ENCODE measurements around the gene EGFR.
"Not testable (repeated sequence)": the region's sequence is repeated elsewhere in the genome, so short reads cannot be mapped to it uniquely, and the experiment has no call there.

The EGFR gene

DNA sequence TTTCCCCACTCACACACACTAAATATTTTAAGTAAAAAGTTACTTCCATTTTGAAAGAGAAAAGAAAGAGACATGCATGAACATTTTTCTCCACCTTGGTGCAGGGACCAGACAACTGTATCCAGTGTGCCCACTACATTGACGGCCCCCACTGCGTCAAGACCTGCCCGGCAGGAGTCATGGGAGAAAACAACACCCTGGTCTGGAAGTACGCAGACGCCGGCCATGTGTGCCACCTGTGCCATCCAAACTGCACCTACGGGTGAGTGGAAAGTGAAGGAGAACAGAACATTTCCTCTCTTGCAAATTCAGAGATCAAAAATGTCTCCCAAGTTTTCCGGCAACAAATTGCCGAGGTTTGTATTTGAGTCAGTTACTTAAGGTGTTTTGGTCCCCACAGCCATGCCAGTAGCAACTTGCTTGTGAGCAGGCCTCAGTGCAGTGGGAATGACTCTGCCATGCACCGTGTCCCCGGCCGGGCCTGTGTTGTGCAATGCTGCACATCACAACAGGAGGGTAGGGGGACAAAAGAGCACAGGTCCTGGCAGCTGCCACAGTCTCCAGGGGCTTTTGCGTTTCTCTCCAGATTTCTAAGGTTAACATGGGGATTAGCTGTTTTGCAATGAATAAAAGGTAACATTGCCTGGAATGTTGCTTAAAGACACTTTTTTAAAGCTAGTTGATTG lies 146.5 kb downstream of the EGFR start:
- Histone ChIP-seq H3K27ac (no peak overlapping the region), H3K4me3 (no peak overlapping the region)
- peak; percentile 16 for DNase-seq (ENCODE audit: low spot score)

DNA sequence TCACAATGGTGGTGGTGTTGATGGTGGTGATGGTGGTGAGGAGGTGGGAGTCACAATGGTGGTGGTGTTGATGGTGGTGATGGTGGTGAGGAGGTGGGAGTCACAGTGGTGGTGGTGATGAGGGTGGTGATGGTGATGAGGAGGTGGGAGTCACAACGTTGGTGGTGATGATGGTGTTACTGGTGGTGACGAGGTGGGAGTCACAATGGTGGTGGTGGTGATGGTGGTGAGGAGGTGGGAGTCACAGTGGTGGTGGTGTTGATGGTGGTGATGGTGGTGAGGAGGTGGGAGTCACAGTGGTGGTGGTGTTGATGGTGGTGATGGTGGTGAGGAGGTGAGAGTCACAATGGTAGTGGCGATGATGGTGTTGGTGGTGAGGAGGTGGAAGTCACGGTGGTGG lies 148.5 kb downstream of the EGFR start:
- peak; percentile 17 for DNase-seq (ENCODE audit: low spot score)
- not testable (repeated sequence) for H3K4me3 ChIP-seq, H3K27ac ChIP-seq

More for the DNA sequence above, 146.5 kb downstream of the EGFR start:
- TF ChIP-seq, protein P1, sequence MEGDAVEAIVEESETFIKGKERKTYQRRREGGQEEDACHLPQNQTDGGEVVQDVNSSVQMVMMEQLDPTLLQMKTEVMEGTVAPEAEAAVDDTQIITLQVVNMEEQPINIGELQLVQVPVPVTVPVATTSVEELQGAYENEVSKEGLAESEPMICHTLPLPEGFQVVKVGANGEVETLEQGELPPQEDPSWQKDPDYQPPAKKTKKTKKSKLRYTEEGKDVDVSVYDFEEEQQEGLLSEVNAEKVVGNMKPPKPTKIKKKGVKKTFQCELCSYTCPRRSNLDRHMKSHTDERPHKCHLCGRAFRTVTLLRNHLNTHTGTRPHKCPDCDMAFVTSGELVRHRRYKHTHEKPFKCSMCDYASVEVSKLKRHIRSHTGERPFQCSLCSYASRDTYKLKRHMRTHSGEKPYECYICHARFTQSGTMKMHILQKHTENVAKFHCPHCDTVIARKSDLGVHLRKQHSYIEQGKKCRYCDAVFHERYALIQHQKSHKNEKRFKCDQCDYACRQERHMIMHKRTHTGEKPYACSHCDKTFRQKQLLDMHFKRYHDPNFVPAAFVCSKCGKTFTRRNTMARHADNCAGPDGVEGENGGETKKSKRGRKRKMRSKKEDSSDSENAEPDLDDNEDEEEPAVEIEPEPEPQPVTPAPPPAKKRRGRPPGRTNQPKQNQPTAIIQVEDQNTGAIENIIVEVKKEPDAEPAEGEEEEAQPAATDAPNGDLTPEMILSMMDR (IDR thresholded peaks at IDR 0.05), result no peak

DNA sequence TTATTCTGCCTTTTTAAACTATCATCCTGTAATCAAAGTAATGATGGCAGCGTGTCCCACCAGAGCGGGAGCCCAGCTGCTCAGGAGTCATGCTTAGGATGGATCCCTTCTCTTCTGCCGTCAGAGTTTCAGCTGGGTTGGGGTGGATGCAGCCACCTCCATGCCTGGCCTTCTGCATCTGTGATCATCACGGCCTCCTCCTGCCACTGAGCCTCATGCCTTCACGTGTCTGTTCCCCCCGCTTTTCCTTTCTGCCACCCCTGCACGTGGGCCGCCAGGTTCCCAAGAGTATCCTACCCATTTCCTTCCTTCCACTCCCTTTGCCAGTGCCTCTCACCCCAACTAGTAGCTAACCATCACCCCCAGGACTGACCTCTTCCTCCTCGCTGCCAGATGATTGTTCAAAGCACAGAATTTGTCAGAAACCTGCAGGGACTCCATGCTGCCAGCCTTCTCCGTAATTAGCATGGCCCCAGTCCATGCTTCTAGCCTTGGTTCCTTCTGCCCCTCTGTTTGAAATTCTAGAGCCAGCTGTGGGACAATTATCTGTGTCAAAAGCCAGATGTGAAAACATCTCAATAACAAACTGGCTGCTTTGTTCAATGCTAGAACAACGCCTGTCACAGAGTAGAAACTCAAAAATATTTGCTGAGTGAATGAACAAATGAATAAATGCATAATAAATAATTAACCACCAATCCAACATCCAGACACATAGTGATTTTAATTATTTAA lies 151.7 kb downstream of the EGFR start:
- Histone ChIP-seq H3K27ac (no peak overlapping the region), H3K4me3 (no peak overlapping the region)
- no peak for DNase-seq (ENCODE audit: low spot score)
- TF ChIP-seq, protein P1 (IDR thresholded peaks at IDR 0.05), result no peak

DNA sequence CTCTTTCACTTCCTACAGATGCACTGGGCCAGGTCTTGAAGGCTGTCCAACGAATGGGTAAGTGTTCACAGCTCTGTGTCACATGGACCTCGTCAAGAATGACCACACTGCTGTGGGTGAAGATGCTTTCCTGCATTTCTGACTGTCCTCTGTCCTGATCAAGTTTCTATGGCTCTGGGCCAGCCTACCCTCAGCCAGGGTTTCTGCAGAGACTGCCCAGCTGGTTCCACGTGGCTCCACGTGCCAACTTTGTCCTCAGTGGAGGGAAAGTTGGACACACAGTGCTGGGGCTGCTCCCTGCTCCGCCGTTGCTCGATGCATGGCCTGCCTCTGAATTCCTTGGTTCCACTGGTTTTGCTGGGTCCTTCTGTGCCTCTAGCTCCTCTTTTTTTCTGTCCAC lies 152.3 kb downstream of the EGFR start:
- no peak overlapping the region for H3K27ac ChIP-seq
- TF ChIP-seq, protein P1 (IDR thresholded peaks at IDR 0.05), result no peak
- no peak for DNase-seq (ENCODE audit: low spot score)

DNA sequence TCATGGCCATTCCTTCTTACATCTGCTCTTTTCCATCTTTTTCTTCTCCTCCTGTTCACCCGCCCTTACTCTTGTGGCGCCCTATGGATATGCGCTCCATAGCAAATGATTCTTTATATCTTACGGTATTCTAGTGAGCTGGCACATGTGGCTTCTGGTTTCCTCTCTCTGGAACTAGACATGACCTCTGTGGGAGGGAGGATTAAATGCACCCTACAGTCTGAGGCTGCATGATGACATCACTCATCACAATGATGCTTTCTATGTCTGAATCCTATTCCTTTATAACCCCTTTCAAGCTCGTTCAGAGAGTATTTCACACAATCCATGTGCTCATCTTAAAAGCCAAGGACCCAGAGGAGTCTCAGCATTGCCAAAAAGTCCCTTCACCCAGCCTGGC lies 153.3 kb downstream of the EGFR start:
- no peak overlapping the region for H3K4me3 ChIP-seq
- H3K27ac ChIP-seq, result no peak overlapping the region
- no peak for DNase-seq (ENCODE audit: low spot score)
- TF ChIP-seq, protein P1 (IDR thresholded peaks at IDR 0.05), result no peak

More for the DNA sequence above, 152.3 kb downstream of the EGFR start:
- no peak overlapping the region for H3K4me3 ChIP-seq

DNA sequence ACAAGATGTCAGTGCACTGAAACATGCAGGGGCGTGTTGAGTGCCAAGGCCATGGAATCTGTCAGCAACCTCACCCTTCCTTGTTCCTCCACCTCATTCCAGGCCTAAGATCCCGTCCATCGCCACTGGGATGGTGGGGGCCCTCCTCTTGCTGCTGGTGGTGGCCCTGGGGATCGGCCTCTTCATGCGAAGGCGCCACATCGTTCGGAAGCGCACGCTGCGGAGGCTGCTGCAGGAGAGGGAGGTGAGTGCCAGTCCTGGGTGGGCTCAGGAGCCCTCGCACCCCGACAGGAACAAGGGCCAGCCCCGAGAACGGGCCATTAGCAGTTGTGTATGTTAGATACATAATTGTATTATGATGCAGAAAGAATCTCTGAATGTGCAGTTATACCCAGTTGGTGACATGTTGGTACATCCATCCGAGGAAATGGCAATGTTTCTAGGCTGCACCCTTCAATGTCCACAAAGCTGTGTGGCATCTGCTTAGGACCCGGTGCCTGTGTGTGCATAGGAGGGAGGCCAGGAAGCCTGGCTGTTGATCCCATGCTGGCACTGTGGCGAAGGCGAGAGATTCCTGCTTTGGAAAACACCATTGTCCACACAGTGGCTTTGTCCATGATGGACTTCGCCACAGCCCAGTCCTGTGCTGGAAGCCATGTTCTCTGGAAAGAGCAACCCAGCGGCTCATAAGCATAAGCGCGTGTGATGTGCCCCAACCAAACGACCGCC lies 154.2 kb downstream of the EGFR start:
- no peak for DNase-seq (ENCODE audit: low spot score)
- TF ChIP-seq, protein P1 (IDR thresholded peaks at IDR 0.05), result no peak
- Histone ChIP-seq H3K4me3 (no peak overlapping the region), H3K27ac (no peak overlapping the region)

DNA sequence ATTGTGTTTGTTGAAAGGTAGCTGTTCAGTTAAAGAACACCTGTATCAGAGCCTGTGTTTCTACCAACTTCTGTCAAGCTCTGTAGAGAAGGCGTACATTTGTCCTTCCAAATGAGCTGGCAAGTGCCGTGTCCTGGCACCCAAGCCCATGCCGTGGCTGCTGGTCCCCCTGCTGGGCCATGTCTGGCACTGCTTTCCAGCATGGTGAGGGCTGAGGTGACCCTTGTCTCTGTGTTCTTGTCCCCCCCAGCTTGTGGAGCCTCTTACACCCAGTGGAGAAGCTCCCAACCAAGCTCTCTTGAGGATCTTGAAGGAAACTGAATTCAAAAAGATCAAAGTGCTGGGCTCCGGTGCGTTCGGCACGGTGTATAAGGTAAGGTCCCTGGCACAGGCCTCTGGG lies 154.9 kb downstream of the EGFR start:
- DNase-seq (ENCODE audit: low spot score), result no peak
- TF ChIP-seq, protein P1 (IDR thresholded peaks at IDR 0.05), result no peak
- H3K27ac ChIP-seq, result no peak overlapping the region
- H3K4me3 ChIP-seq, result no peak overlapping the region

Data from coronary artery (tissue), 2 donors.